Measurements from ENCODE around the gene MYH9.

DNA sequence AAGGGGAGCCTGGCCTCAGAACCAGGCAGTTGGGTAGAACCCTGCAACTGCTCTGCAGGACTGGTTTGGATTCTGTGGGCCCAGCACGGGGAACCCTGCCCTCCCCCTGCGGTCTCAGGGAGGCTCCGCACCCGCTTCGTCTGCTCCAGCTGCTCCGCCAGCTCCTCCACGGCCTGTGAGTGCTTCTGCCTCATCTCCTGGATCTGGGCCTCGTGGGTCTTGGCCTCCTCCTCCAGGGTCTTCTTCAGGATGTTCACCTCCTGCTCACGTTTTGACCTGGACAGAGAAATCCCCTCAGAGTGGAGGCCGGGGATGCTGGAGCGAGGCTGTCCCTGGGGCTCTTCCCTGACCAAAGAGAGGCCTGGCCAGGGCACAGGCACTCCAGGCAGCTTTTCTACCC lies 93.0 kb downstream of the MYH9 start:
- no peak for TF ChIP-seq CTCF (IDR thresholded peaks at IDR 0.05)
- TF ChIP-seq EP300 (IDR thresholded peaks at IDR 0.05) = no peak

Measured in esophagus muscularis mucosa (tissue), 3 donors.